ENCODE measurements around the gene KLK2. TPM values are rescaled to one million over a fixed set of nuclear protein-coding genes. Genes with fewer than 3 reads are reported as not detected.

Gene KLK2
- total and polyA plus RNA-seq, 2 of the 13 experiments (the other 11 are each of a cell fraction or from before 2014, with no cell fraction given) = 0.11 TPM; not detected in 1

DNA sequence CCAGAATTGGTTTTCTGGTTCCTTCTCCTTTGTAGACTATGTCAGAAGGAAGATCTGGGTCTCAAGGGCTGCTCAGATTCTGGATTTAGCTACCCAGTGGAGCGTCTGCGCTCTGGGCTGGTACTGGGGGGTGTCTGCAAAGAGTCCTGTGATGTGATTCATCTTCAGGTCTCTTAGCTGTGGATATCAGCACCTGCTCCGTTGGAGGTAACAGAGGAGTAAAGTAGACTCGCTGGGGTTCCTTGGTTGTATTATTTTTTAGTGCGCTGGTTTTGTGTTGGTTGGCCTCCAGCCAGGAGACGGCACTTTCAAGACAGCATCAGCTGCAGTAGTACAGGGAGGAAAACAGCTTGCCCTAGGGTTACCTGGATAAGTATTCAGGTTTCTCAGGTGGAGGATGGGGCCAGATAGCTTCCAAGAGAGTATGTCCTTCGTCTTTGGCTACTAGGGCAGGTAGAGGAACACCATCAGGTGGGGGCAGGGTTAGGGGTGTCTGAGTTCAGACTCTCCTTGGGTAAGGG lies 29.5 kb upstream of the KLK2 start (continued):
- TF ChIP-seq, protein P1, sequence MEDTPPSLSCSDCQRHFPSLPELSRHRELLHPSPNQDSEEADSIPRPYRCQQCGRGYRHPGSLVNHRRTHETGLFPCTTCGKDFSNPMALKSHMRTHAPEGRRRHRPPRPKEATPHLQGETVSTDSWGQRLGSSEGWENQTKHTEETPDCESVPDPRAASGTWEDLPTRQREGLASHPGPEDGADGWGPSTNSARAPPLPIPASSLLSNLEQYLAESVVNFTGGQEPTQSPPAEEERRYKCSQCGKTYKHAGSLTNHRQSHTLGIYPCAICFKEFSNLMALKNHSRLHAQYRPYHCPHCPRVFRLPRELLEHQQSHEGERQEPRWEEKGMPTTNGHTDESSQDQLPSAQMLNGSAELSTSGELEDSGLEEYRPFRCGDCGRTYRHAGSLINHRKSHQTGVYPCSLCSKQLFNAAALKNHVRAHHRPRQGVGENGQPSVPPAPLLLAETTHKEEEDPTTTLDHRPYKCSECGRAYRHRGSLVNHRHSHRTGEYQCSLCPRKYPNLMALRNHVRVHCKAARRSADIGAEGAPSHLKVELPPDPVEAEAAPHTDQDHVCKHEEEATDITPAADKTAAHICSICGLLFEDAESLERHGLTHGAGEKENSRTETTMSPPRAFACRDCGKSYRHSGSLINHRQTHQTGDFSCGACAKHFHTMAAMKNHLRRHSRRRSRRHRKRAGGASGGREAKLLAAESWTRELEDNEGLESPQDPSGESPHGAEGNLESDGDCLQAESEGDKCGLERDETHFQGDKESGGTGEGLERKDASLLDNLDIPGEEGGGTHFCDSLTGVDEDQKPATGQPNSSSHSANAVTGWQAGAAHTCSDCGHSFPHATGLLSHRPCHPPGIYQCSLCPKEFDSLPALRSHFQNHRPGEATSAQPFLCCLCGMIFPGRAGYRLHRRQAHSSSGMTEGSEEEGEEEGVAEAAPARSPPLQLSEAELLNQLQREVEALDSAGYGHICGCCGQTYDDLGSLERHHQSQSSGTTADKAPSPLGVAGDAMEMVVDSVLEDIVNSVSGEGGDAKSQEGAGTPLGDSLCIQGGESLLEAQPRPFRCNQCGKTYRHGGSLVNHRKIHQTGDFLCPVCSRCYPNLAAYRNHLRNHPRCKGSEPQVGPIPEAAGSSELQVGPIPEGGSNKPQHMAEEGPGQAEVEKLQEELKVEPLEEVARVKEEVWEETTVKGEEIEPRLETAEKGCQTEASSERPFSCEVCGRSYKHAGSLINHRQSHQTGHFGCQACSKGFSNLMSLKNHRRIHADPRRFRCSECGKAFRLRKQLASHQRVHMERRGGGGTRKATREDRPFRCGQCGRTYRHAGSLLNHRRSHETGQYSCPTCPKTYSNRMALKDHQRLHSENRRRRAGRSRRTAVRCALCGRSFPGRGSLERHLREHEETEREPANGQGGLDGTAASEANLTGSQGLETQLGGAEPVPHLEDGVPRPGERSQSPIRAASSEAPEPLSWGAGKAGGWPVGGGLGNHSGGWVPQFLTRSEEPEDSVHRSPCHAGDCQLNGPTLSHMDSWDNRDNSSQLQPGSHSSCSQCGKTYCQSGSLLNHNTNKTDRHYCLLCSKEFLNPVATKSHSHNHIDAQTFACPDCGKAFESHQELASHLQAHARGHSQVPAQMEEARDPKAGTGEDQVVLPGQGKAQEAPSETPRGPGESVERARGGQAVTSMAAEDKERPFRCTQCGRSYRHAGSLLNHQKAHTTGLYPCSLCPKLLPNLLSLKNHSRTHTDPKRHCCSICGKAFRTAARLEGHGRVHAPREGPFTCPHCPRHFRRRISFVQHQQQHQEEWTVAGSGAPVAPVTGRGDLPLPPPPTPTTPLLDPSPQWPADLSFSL (CRISPR knock-in tag; IDR thresholded peaks at IDR 0.05) = no peak
- TF ChIP-seq, protein P2, sequence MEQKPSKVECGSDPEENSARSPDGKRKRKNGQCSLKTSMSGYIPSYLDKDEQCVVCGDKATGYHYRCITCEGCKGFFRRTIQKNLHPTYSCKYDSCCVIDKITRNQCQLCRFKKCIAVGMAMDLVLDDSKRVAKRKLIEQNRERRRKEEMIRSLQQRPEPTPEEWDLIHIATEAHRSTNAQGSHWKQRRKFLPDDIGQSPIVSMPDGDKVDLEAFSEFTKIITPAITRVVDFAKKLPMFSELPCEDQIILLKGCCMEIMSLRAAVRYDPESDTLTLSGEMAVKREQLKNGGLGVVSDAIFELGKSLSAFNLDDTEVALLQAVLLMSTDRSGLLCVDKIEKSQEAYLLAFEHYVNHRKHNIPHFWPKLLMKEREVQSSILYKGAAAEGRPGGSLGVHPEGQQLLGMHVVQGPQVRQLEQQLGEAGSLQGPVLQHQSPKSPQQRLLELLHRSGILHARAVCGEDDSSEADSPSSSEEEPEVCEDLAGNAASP (CRISPR knock-in tag; IDR thresholded peaks at IDR 0.05; ENCODE audit: borderline replicate concordance) = no peak
- no peak for TF ChIP-seq ZNF547 (CRISPR knock-in tag; IDR thresholded peaks at IDR 0.05)
- TF ChIP-seq ZNF180 (CRISPR knock-in tag; IDR thresholded peaks at IDR 0.05; ENCODE audit: borderline replicate concordance, low read depth) = no peak
- TF ChIP-seq IRF2 (CRISPR knock-in tag; IDR thresholded peaks at IDR 0.05) = no peak
- no peak for TF ChIP-seq REPIN1 (CRISPR knock-in tag; IDR thresholded peaks at IDR 0.05; ENCODE audit: borderline replicate concordance, low read depth)

Measured in HepG2 (cell line).